ENCODE results near the gene SATB2.

- TF ChIP-seq CTCF (tag by site-specific recombination; IDR thresholded peaks at IDR 0.05) (no peak; the same call in 1 of the 2 replicates), ZBTB17 (tag by site-specific recombination; IDR thresholded peaks at IDR 0.05) (no peak), ZNF214 (tag by site-specific recombination; IDR thresholded peaks at IDR 0.05; ENCODE audit: borderline replicate concordance) (no peak), PATZ1 (tag by site-specific recombination; IDR thresholded peaks at IDR 0.05) (no peak), ZBTB1 (tag by site-specific recombination; IDR thresholded peaks at IDR 0.05) (no peak), ZNF140 (tag by site-specific recombination; IDR thresholded peaks at IDR 0.05) (no peak), ZNF555 (tag by site-specific recombination; conservative IDR thresholded peaks at IDR 0.05) (no peak)
Observed at GRCh38 chr2:199463708-199464605, 6.2 kb upstream of the SATB2 start.

All from HEK293 (cell line).